ENCODE data around the gene MINAR1. TPM values are rescaled to one million over a fixed set of nuclear protein-coding genes. Genes with fewer than 3 reads are reported as not detected.

The MINAR1 gene
- total RNA-seq = under 1 TPM; 0.20 to 0.60 (median 0.21) TPM

DNA sequence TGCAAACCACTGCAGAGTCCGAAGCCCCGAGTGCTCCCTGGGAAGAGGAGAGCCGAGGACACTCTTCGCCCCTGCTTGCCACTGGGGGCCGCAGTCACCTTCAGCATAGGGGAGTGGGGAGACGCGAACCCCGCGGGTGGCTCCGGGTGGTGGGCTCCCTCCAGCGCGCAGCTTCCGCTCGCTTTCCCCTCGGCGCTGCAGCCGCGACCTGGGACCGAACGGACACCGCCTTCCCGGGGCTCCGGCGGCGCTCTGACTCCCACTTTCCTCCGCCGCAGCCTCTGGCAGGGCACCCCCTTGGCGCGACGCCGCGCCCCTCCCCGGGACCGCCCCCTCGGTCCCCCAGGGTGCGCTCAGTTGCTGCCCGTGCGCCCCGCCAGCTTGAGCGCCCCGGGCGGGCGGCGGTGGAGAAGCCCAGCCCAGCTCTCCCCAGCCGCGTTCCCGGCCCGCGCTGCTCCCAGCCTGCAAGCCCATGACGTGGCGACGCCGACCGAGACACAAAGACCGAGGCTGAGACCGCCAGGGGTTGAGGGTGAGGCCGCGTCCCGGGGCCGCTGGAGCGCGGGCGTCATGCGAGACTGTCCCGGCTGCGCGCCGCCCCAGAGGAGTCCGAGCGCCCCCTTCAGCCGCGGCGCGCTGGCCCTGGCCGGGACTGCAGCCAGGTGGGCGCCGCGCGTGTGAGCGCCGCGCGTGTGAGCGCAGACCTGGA is at the start of gene MINAR1:
Gene MINAR1, plus strand, starts transcription at position 701 of the 709 bp plus-strand sequence. CDS start 23,812 bp downstream, outside the sequence.
- 2% methylated on average over 18 of the region's 84 CpGs for WGBS, 2 donors
- peaks cover 0 to 22% (median 5%) of the 10 kb centered on the region in 4 donors for H3K4me1 ChIP-seq
- no peak within 1 kb of the TSS for H3K27ac ChIP-seq
- H3K27me3 ChIP-seq = peaks cover 0 to 60% of the 10 kb centered on the region in 2 donors
- TF ChIP-seq EP300 (IDR thresholded peaks at IDR 0.05) (no peak), POLR2A (IDR thresholded peaks at IDR 0.05) (no peak), CTCF (IDR thresholded peaks at IDR 0.05) (no peak)
- no peak for DNase-seq (ENCODE audit: low spot score in 2 of 2)
- no peaks in the 10 kb centered on the region for H3K9me3 ChIP-seq
- H3K36me3 ChIP-seq = no peaks in the 10 kb centered on the region
- H3K4me3 ChIP-seq = peak within 1 kb of the TSS in 3 of 4 donors; percentile 18 to 45 (median 38)

DNA sequence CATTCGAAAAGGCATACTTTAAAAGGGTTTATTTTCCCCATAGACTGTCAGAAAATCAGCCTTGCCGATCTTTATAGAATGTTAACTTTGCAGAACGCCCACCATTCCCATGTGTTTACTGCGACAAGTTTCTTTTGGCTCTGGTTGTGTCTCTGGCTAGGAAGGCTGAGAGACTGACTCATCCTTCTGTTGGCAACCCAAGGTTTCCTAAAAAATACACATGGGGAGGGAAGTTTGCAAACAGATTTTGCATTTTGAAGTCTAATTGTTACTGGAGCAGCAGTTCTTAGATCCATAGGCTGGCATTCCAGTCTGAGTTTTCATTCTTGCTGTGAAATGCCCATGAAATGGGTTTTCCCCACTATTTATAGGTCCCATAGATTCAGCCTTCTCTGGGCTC is 37.9 kb upstream of the MINAR1 start:
- TF ChIP-seq CTCF (IDR thresholded peaks at IDR 0.05) (no peak), POLR2A (IDR thresholded peaks at IDR 0.05) (no peak), EP300 (IDR thresholded peaks at IDR 0.05) (no peak)
- Histone ChIP-seq H3K9me3 (no peaks in the 10 kb centered on the region), H3K4me1 (peaks cover 0 to 8% (median 0%) of the 10 kb centered on the region in 4 donors), H3K27ac (no peak overlapping the region), H3K4me3 (no peak overlapping the region), H3K36me3 (no peaks in the 10 kb centered on the region), H3K27me3 (no peaks in the 10 kb centered on the region)
- no peak for DNase-seq (ENCODE audit: low spot score in 2 of 2)
- 50 to 52% methylated on average over 4 of the region's 4 CpGs for WGBS, 2 donors

DNA sequence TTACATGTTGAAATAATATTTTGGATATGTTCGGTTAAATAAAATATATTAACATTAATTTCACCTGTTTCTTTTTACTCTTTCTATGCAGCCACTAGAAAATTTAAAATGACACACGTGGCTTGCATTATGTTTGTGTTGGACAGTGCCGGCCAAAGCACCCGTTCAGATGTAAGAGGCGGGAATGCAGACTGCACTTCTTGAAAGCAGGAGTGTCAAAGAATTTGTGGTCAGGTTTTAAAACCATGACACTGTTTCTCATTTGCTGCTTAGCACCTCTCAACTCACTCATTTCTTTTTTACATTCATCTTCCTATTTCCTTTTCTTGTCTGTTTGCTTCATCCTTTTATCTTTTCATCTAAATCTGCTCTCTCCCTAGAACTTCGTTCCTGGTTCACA is 35.3 kb upstream of the MINAR1 start:
- no peaks in the 10 kb centered on the region for H3K27me3 ChIP-seq
- DNase-seq (ENCODE audit: low spot score in 2 of 2) = no peak
- H3K9me3 ChIP-seq = no peaks in the 10 kb centered on the region
- no peak overlapping the region for H3K4me3 ChIP-seq
- TF ChIP-seq EP300 (IDR thresholded peaks at IDR 0.05) (no peak), CTCF (IDR thresholded peaks at IDR 0.05) (no peak), POLR2A (IDR thresholded peaks at IDR 0.05) (no peak)
- H3K4me1 ChIP-seq = peaks cover 0 to 8% (median 0%) of the 10 kb centered on the region in 4 donors
- no peak overlapping the region for H3K27ac ChIP-seq
- no peaks in the 10 kb centered on the region for H3K36me3 ChIP-seq
- 57 to 71% methylated on average over 6 of the region's 6 CpGs for WGBS, 2 donors

DNA sequence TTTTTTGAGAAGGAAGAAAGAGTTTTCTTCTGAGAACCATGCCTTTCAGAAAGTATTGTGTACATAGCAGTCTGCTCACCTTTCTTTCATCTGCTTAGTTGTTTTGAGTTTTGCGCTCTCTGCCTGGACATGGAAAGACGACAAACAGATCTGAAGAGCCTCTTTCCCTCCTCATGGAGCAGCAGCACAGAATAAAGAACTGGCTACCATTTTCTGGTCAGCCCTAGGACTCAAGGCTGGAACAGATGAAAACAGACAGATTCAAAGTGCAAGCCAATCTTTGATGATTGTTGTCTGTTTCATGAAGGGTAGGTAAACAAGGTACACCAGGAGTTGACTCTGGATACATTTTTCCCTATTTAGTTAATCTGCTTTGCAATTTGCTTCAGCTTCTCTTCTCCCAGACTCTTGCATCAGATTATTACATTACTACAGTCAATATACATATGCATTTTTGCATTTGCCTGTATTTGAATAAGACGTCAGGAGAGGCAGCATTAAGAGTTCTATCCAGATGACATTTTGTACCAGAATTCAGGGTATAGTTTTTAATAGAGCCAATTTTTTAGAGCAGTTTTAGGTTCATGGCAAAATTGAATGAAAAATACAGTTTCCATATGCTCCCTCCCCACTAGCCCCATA is 34.7 kb upstream of the MINAR1 start:
- Histone ChIP-seq H3K27me3 (no peaks in the 10 kb centered on the region), H3K9me3 (no peaks in the 10 kb centered on the region), H3K4me3 (no peak overlapping the region), H3K36me3 (no peaks in the 10 kb centered on the region), H3K27ac (no peak overlapping the region), H3K4me1 (peaks cover 0 to 8% (median 0%) of the 10 kb centered on the region in 4 donors)
- WGBS, 2 donors = 64 to 80% methylated on average over 3 of the region's 3 CpGs
- DNase-seq (ENCODE audit: low spot score in 2 of 2) = no peak
- TF ChIP-seq CTCF (IDR thresholded peaks at IDR 0.05) = no peak
- no peak for TF ChIP-seq POLR2A (IDR thresholded peaks at IDR 0.05)
- TF ChIP-seq EP300 (IDR thresholded peaks at IDR 0.05) = no peak

DNA sequence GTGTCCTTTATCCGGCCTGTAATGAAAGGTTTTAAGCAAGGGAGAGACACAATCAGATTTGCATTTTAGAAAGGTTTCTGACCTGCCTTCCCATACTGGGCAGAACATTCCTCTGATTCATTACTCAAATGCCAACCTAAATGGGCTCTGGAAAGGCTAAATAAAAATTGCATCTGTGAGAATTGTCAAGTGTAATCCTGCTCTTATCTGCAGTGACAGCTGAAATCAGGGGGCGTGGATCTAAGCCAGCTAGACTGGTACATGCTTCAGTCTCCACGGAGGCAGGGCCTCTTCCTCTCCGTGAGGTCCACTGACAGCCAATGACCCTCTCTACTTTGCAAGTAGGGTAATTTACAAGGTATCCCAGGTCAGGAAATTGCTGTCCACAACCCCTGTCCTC is 32.5 kb upstream of the MINAR1 start:
- DNase-seq (ENCODE audit: low spot score in 2 of 2) = no peak
- Histone ChIP-seq H3K27me3 (no peaks in the 10 kb centered on the region), H3K9me3 (no peaks in the 10 kb centered on the region), H3K4me1 (no peaks in the 10 kb centered on the region), H3K36me3 (no peaks in the 10 kb centered on the region), H3K4me3 (no peak overlapping the region), H3K27ac (no peak overlapping the region)
- WGBS, 2 donors = 74 to 81% methylated on average over 4 of the region's 4 CpGs
- TF ChIP-seq POLR2A (IDR thresholded peaks at IDR 0.05) (no peak), CTCF (IDR thresholded peaks at IDR 0.05) (no peak)

Data from tibial nerve (tissue), 4 donors.